Measurements from ENCODE around the gene KIRREL2.

KIRREL2 gene

DNA sequence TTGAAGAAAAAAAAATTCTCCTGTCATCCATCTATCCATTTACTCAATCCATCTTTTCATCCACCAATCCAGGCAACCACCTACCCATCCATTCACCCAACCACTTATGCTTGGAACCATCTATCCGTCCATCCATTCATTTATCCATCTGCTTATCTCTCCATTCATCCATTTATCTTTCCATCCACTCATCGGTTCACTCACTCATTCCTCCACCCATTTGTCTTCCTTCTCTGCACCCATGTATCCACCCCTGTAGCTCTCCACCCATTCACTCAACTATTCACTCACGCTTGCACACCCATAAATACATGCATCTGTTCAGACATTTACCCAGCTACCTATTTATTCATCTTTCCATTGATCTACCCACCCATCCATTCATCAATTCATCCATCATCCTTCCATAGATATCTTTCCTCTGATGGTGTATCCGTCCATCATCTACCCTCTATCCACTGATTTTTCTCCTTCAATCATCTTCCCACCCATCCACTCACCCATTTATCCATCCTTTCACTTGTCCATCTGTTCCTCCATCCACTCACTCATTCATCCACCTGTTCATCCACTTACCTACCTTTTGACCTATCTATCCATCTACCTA, 13.9 kb upstream of the KIRREL2 start:
- H3K9me3 Mint-ChIP-seq: peaks cover 8% of the 10 kb centered on the region
- TF ChIP-seq, protein P1, sequence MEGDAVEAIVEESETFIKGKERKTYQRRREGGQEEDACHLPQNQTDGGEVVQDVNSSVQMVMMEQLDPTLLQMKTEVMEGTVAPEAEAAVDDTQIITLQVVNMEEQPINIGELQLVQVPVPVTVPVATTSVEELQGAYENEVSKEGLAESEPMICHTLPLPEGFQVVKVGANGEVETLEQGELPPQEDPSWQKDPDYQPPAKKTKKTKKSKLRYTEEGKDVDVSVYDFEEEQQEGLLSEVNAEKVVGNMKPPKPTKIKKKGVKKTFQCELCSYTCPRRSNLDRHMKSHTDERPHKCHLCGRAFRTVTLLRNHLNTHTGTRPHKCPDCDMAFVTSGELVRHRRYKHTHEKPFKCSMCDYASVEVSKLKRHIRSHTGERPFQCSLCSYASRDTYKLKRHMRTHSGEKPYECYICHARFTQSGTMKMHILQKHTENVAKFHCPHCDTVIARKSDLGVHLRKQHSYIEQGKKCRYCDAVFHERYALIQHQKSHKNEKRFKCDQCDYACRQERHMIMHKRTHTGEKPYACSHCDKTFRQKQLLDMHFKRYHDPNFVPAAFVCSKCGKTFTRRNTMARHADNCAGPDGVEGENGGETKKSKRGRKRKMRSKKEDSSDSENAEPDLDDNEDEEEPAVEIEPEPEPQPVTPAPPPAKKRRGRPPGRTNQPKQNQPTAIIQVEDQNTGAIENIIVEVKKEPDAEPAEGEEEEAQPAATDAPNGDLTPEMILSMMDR (IDR thresholded peaks at IDR 0.05; ENCODE audit: unreplicated experiment in 3 of 3): no peak
- no peak overlapping the region for H3K4me3 Mint-ChIP-seq
- H3K4me1 Mint-ChIP-seq: peaks cover 20% of the 10 kb centered on the region
- peaks cover 72% of the 10 kb centered on the region for H3K27me3 Mint-ChIP-seq (ENCODE audit: low read depth)
- H3K27ac Mint-ChIP-seq: no peak overlapping the region
- H3K36me3 Mint-ChIP-seq (ENCODE audit: low read depth): peaks cover 17% of the 10 kb centered on the region

DNA sequence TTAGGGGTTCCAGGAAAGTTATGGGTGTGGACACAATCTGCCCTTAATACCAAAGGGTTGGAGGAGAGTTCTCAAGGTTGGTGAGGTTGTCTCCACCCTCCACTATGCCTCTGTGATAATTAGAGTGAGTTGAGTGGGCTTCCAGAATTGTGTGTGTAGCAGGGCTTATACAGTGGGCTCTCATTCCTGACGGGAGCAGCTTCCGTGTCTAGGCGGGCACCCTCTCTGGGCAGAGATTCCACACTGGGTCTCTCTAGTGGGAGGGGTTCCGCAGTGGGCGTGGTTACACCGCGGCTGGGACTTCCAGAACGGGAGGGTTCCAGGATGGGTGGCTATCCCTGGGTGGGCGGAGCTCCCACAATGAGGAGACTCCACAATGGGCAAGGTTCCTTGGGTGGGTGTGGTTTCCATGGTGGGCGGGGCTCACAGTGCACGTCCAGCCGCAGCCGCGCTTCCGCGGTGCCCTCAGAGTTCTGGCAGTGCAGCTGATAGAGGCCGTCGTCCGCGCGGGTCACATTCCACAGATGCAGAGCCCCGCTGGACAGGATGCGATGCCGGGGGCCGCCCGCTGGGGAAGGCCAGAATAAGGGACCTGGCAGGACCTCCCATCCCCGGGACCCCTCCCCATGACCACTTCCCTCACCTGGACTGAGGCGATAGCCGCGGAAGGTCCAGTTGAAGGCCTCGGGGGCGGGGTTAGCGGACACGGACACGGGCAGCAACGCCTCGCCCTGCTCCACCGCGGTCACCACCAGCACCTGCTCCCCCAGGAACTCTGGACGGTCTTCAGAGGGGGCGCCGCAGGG, 12.8 kb upstream of the KIRREL2 start:
- Mint-ChIP-seq H3K27me3 (ENCODE audit: low read depth) (peaks cover 81% of the 10 kb centered on the region), H3K36me3 (ENCODE audit: low read depth) (peaks cover 17% of the 10 kb centered on the region), H3K4me1 (peaks cover 20% of the 10 kb centered on the region), H3K4me3 (peak overlapping the region in 2 of 3 experiments; percentile 42 to 62), H3K9me3 (peaks cover 8% of the 10 kb centered on the region), H3K27ac (peak overlapping the region in 1 of 3 experiments; percentile 2)
- TF ChIP-seq, protein P1 (IDR thresholded peaks at IDR 0.05; ENCODE audit: unreplicated experiment in 3 of 3): no peak

GRCh38 chr19:35844482-35845214, 12.1 kb upstream of the KIRREL2 start:
- H3K4me1 Mint-ChIP-seq: peaks cover 20% of the 10 kb centered on the region
- H3K4me3 Mint-ChIP-seq: peak overlapping the region; percentile 66 to 67 (median 66)
- peaks cover 85% of the 10 kb centered on the region for H3K27me3 Mint-ChIP-seq (ENCODE audit: low read depth)
- H3K36me3 Mint-ChIP-seq (ENCODE audit: low read depth): peaks cover 17% of the 10 kb centered on the region
- peaks cover 8% of the 10 kb centered on the region for H3K9me3 Mint-ChIP-seq
- TF ChIP-seq, protein P1 (IDR thresholded peaks at IDR 0.05; ENCODE audit: unreplicated experiment in 3 of 3): no peak
- H3K27ac Mint-ChIP-seq: peak overlapping the region in 1 of 3 experiments; percentile 21

- TF ChIP-seq, protein P1 (IDR thresholded peaks at IDR 0.05; ENCODE audit: unreplicated experiment in 3 of 3): no peak
- peaks cover 8% of the 10 kb centered on the region for H3K9me3 Mint-ChIP-seq
- H3K36me3 Mint-ChIP-seq (ENCODE audit: low read depth): peaks cover 17% of the 10 kb centered on the region
- H3K27me3 Mint-ChIP-seq (ENCODE audit: low read depth): peaks cover 82% of the 10 kb centered on the region
- H3K4me1 Mint-ChIP-seq: peaks cover 20% of the 10 kb centered on the region
- H3K4me3 Mint-ChIP-seq: peak overlapping the region; percentile 66 to 67 (median 66)
- H3K27ac Mint-ChIP-seq: peak overlapping the region in 1 of 3 experiments; percentile 21
Observed at GRCh38 chr19:35845215-35846037, 11.3 kb upstream of the KIRREL2 start.

GRCh38 chr19:35846038-35846668, 10.6 kb upstream of the KIRREL2 start:
- TF ChIP-seq, protein P1 (IDR thresholded peaks at IDR 0.05; ENCODE audit: unreplicated experiment in 3 of 3): no peak
- H3K4me1 Mint-ChIP-seq: peaks cover 20% of the 10 kb centered on the region
- H3K27me3 Mint-ChIP-seq (ENCODE audit: low read depth): peaks cover 81% of the 10 kb centered on the region
- peak overlapping the region; percentile 44 to 70 (median 65) for H3K4me3 Mint-ChIP-seq
- peak overlapping the region in 1 of 3 experiments; percentile 19 for H3K27ac Mint-ChIP-seq
- H3K36me3 Mint-ChIP-seq (ENCODE audit: low read depth): peaks cover 19% of the 10 kb centered on the region
- H3K9me3 Mint-ChIP-seq: peaks cover 8% of the 10 kb centered on the region

All from nephron (organoid).